PFSK-1 (cell line): ENCODE results near the gene TM4SF5.

Source experiments
- FOXP2 ChIP-seq: optimal IDR thresholded peaks from 2 replicates; pipeline ENCODE3; 2011; ENCODE audit warnings: borderline replicate concordance, control low read depth, inconsistent platforms; ENCODE audit not compliant: insufficient read depth; ENCODE audit errors: extremely low read length, extremely low read depth
- POLR2AphosphoS5 ChIP-seq: IDR thresholded peaks from 2 replicates; pipeline ENCODE4 v1.6.1; 2012; ENCODE audit warnings: low read depth, mild to moderate bottlenecking, control low read depth, low read length, moderate library complexity
- REST ChIP-seq, 2 experiments: IDR thresholded peaks; 2 replicates each; pipeline versions ENCODE4 v1.6.1 to v1.8.0; 2011 to 2012; ENCODE audit warnings: low read depth in 2 of 2, low read length in 2 of 2, control low read depth in 1 of 2, inconsistent platforms in 1 of 2, mild to moderate bottlenecking in 1 of 2, moderate library complexity in 1 of 2; ENCODE audit not compliant: insufficient read depth in 1 of 2
- SIN3A ChIP-seq: IDR thresholded peaks from 2 replicates; pipeline ENCODE4 v1.6.1; 2012; ENCODE audit warnings: mild to moderate bottlenecking, low read length, moderate library complexity, borderline replicate concordance; ENCODE audit not compliant: insufficient read depth
- TAF1 ChIP-seq: IDR thresholded peaks from 2 replicates; pipeline ENCODE4 v1.6.1; 2012; ENCODE audit warnings: low read length, control low read depth, borderline replicate concordance; ENCODE audit not compliant: insufficient read depth

TM4SF5 gene

GRCh38 chr17:4739122-4740024 lies 32.3 kb upstream of the TM4SF5 start, which contains the start of the genes CXCL16 and ZMYND15:
Gene CXCL16, minus strand, starts transcription at chr17:4739928. Its CDS starts 589 bp downstream, at chr17:4739339.
Gene ZMYND15, plus strand, starts transcription at chr17:4739833. Its CDS starts 716 bp downstream, at chr17:4740549.
- TF ChIP-seq FOXP2 (no peak), POLR2AphosphoS5 (no peak), SIN3A (no peak), REST (IDR thresholded peaks at IDR 0.05; ENCODE audit: insufficient read depth in 1 of 2, low read depth in 2 of 2, low read length in 2 of 2) (no peak), TAF1 (no peak)

GRCh38 chr17:4740025-4740351 lies 31.7 kb upstream of the TM4SF5 start:
- TF ChIP-seq TAF1, result no peak
- no peak for TF ChIP-seq FOXP2
- no peak for TF ChIP-seq SIN3A
- TF ChIP-seq POLR2AphosphoS5, result no peak
- TF ChIP-seq REST (IDR thresholded peaks at IDR 0.05; ENCODE audit: insufficient read depth in 1 of 2, low read depth in 2 of 2, low read length in 2 of 2), result no peak

GRCh38 chr17:4740584-4740983 lies 31.1 kb upstream of the TM4SF5 start:
- TF ChIP-seq TAF1 (no peak), REST (IDR thresholded peaks at IDR 0.05; ENCODE audit: insufficient read depth in 1 of 2, low read depth in 2 of 2, low read length in 2 of 2) (no peak), FOXP2 (no peak), SIN3A (no peak), POLR2AphosphoS5 (no peak)

- TF ChIP-seq SIN3A (no peak), REST (IDR thresholded peaks at IDR 0.05; ENCODE audit: insufficient read depth in 1 of 2, low read depth in 2 of 2, low read length in 2 of 2) (no peak), FOXP2 (no peak), TAF1 (no peak), POLR2AphosphoS5 (no peak)
These were observed 30.1 kb upstream of the TM4SF5 start for GRCh38 chr17:4741544-4741943.
